ENCODE results near the gene PSME3.

DNA sequence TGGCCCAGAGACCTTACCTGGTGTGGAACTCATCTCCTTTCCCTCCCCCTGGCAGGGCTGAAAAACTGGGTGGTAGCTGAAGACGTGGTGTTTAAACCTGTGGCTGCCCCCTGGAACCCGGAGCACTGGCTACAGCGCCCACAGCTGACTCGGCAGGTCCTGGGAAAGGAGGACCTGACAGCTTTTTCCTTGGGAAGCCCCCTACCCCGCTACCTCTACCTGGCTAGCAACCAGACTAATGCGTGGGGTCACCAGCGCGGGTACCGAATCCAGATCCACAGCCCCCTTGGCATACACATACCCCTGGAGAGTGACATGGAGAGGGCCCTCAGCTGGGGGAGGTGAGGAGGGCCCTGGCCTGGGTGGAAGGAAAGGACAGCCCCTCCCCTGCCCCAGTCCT is 15.8 kb downstream of the PSME3 start:
- TF ChIP-seq EZH2 (IDR thresholded peaks at IDR 0.05; ENCODE audit: insufficient read depth, poor library complexity, severe bottlenecking), result no peak
- TF ChIP-seq EZH2phosphoT487 (IDR thresholded peaks at IDR 0.05; ENCODE audit: insufficient read depth, low read depth), result no peak

All from GM23248 (cell line).